Astrocyte of the cerebellum (primary cell): ENCODE data around the gene SMYD3.
A peak's percentile ranks its signal among the peaks of the same experiment; 100 is the strongest.

Source experiments
- DNase-seq: peaks from one replicate; pipeline ENCODE4 v3.0.0-alpha.2; 2011; ENCODE audit warnings: low read depth
- H3K4me3 ChIP-seq: 2 replicates; pipeline ENCODE4 v1.5.1; 2011; ENCODE audit warnings: mild to moderate bottlenecking, low read depth, low read length, moderate library complexity
- in situ Hi-C: cut with HindIII; loops from 2 replicates; pipeline ENCODE4 v1.10.0; 2017; ENCODE audit warnings: low sequenced_read_pairs
- TF ChIP-seq, protein P1 (sequence below): IDR thresholded peaks from 2 replicates; pipeline ENCODE4 v1.5.1; 2012; ENCODE audit warnings: low read length, low read depth, moderate library complexity, mild to moderate bottlenecking; ENCODE audit errors: missing control alignments

Gene SMYD3

DNA sequence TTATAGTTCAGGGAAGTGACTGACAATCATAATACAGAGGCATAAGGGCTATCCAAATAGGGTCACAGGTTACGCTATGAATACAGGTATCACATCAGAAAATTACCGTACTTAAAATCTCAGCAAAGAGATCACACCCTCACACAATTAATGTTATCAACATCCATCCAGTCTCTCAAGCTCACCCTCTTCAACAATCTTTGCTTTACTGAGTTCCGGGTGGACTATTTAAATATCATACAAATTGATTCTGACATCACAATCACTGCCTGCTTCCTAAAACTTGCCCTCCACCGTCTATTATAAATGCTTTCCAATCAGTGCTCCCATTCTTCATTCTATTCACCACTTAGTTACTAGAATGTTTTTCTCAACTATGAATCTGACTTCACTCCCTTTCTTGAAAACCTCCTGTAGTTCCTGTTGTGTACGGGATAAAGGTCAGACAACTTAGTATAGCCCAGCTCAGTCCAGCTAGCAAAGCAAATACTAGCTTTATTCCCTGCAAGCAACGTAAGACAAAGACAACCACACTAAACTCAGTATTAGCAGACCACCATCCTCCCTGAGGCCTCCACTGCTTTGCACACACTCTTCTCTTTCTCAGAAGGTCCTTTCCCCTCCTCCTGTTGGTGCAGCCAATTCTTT lies 398.7 kb downstream of the SMYD3 start:
- H3K4me3 ChIP-seq = no peak overlapping the region
- in situ Hi-C loops = no loop called here
- TF ChIP-seq, protein P1, sequence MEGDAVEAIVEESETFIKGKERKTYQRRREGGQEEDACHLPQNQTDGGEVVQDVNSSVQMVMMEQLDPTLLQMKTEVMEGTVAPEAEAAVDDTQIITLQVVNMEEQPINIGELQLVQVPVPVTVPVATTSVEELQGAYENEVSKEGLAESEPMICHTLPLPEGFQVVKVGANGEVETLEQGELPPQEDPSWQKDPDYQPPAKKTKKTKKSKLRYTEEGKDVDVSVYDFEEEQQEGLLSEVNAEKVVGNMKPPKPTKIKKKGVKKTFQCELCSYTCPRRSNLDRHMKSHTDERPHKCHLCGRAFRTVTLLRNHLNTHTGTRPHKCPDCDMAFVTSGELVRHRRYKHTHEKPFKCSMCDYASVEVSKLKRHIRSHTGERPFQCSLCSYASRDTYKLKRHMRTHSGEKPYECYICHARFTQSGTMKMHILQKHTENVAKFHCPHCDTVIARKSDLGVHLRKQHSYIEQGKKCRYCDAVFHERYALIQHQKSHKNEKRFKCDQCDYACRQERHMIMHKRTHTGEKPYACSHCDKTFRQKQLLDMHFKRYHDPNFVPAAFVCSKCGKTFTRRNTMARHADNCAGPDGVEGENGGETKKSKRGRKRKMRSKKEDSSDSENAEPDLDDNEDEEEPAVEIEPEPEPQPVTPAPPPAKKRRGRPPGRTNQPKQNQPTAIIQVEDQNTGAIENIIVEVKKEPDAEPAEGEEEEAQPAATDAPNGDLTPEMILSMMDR = no peak
- no peak for DNase-seq

GRCh38 chr1:246107516-246108277 lies 399.4 kb downstream of the SMYD3 start:
- in situ Hi-C loops = no loop called here
- peak; percentile 83 for DNase-seq

GRCh38 chr1:246106342-246106763 lies 400.7 kb downstream of the SMYD3 start:
- no peak overlapping the region for H3K4me3 ChIP-seq
- DNase-seq = peak; percentile 6
- TF ChIP-seq, protein P1 = no peak
- in situ Hi-C loops = no loop called here

More at GRCh38 chr1:246107516-246108277, 399.4 kb downstream of the SMYD3 start:
- TF ChIP-seq, protein P1 = no peak
- H3K4me3 ChIP-seq = no peak overlapping the region

DNA sequence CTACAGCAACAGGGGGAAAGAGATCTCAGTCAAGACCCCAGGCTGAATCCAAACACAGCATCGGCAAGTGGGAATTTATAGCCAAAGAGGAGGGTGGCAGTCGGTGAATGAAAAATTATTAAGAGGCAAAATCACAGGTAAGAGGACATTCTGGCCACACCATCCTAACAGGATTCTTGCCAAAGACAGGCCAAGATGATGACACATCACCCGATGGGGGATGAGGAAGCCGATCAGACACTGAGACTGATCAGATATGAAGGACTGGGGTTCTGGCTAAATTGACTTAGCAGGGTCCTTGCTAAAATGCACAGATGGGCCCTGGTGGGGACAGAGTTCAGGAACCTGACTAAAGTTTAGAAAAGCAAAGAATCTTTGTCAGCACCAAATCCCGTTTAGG lies 402.2 kb downstream of the SMYD3 start:
- TF ChIP-seq, protein P1 = no peak
- in situ Hi-C loops = no loop called here
- no peak for DNase-seq
- no peak overlapping the region for H3K4me3 ChIP-seq

- no peak overlapping the region for H3K4me3 ChIP-seq
- TF ChIP-seq, protein P1 = no peak
- in situ Hi-C loops = no loop called here
- DNase-seq = no peak
These were observed 407.5 kb downstream of the SMYD3 start for GRCh38 chr1:246099570-246099969.

DNA sequence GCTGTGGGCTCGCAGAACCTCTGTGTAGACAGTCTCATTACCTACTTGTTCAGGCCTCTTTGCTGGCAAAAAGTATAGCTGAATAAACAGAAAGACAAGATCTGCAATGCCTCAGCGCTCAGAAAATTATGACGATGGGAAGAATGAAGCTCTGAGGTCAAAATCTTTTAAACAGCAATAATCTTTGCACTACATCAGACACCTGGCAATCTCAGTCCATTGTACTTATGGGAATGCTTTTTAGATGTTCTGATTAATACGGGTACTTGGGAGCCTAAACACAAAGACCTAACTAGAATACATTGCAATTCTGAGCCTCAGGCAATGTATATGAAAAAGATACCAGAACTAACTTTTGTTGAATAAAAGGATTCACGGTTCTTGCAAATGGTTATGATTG lies 410.7 kb downstream of the SMYD3 start:
- in situ Hi-C loops = no loop called here
- no peak for DNase-seq
- no peak overlapping the region for H3K4me3 ChIP-seq
- TF ChIP-seq, protein P1 = no peak
